A549 (cell line): ENCODE data around the gene PDZD2. TPM values are rescaled to one million over a fixed set of nuclear protein-coding genes. Genes with fewer than 3 reads are reported as not detected.

Source experiments
- ATAC-seq, 2 experiments: fragments of 200-7000 bp in 1 of 2; fragments of >200 bp in 1 of 2; cut with Nextera tagmentation in 1 of 2; cut with Tn5 transposase in 1 of 2; 3 replicates each; pipeline versions ENCODE4 v1.8.0 to v1.9.1; 2018 to 2020; ENCODE audit warnings: mild to moderate bottlenecking in 1 of 2, moderate library complexity in 1 of 2
- CTCF ChIA-PET: fragments of 300-600 bp; sonication (Branson Sonifier 250); formaldehyde crosslinking; extraction: SDS; loops from one replicate; lab custom pipeline; 2021; ENCODE audit warnings: antibody characterized with exemption, inconsistent platforms; lab: Yijun Ruan, JAX
- POLR2A ChIA-PET: fragments of 350-600 bp; formaldehyde crosslinking; extraction: SDS; loops from one replicate; lab custom pipeline; 2021; ENCODE audit warnings: antibody characterized with exemption, inconsistent platforms; lab: Yijun Ruan, JAX
- DNase-seq, 2 experiments: peaks; one replicate each; pipeline versions ENCODE4 v3.0.0 to v3.0.0-alpha.2; 2011 to 2016; ENCODE audit warnings: low read depth in 1 of 2, low spot score in 1 of 2
- FAIRE-seq: peaks from 2 replicates; lab custom pipeline; 2011; peaks lifted over from hg19 to GRCh38; lab: Jason Lieb, UNC
- H3K27ac ChIP-seq, 2 experiments: fragments of >200 bp; sonication (Bioruptor Twin); formaldehyde crosslinking; 3 replicates each; pipeline ENCODE4 v1.5.1; 2016 to 2017
- H3K4me1 ChIP-seq: fragments of >200 bp; sonication (Bioruptor Twin); formaldehyde crosslinking; 3 replicates; pipeline ENCODE4 v1.6.1; 2016
- H3K4me2 ChIP-seq: fragments of >200 bp; sonication (Bioruptor Twin); formaldehyde crosslinking; 3 replicates; pipeline ENCODE4 v1.6.1; 2016
- H3K4me3 ChIP-seq: fragments of >200 bp; sonication (Bioruptor Twin); formaldehyde crosslinking; 3 replicates; pipeline ENCODE4 v1.5.1; 2016
- H3K9me3 ChIP-seq: fragments of >200 bp; sonication (Bioruptor Twin); formaldehyde crosslinking; 3 replicates; pipeline ENCODE4 v1.6.1; 2016
- ATOH8 ChIP-seq: fragments of 250-450 bp; sonication (Bioruptor Pico); IDR thresholded peaks from 2 replicates; pipeline ENCODE4 v1.5.0; 2020; ENCODE audit warnings: low read depth, mild to moderate bottlenecking, moderate library complexity
- CBX2 ChIP-seq: fragments of 200-600 bp; sonication (generic); IDR thresholded peaks from 2 replicates; pipeline ENCODE4 v1.6.1; 2016; ENCODE audit warnings: low read depth, mild to moderate bottlenecking, borderline replicate concordance
- CEBPB ChIP-seq, 2 experiments: fragments of >200 bp in 1 of 2; sonication (Bioruptor Twin) in 1 of 2; formaldehyde crosslinking in 1 of 2; IDR thresholded peaks; 2 replicates each; pipeline ENCODE4 v1.6.1; 2012 to 2016
- CHD4 ChIP-seq: fragments of 200-600 bp; sonication (generic); IDR thresholded peaks from 2 replicates; pipeline ENCODE4 v1.6.1; 2016; ENCODE audit warnings: antibody characterized with exemption, mild to moderate bottlenecking, borderline replicate concordance
- CTCF ChIP-seq: fragments of >200 bp; sonication (Bioruptor Twin); formaldehyde crosslinking; IDR thresholded peaks from 3 replicates; pipeline ENCODE4 v1.5.1; 2016
- EHF ChIP-seq: fragments of 250-450 bp; sonication (Bioruptor Pico); IDR thresholded peaks from 2 replicates; pipeline ENCODE4 v1.5.0; 2020; ENCODE audit warnings: mild to moderate bottlenecking
- ELK1 ChIP-seq: fragments of 150-350 bp; IDR thresholded peaks from 2 replicates; pipeline ENCODE4 v1.6.1; 2014; ENCODE audit warnings: low read depth, mild to moderate bottlenecking, low read length
- EP300 ChIP-seq, 2 experiments: fragments of >200 bp; sonication (Bioruptor Twin); formaldehyde crosslinking; IDR thresholded peaks; 2 replicates in 1 of 2; 3 replicates in 1 of 2; pipeline ENCODE4 v1.6.1; 2016 to 2017
- FOSL2 ChIP-seq, 2 experiments: fragments of 450-650 bp in 1 of 2; fragments of >200 bp in 1 of 2; sonication (Bioruptor Twin) in 1 of 2; formaldehyde crosslinking; IDR thresholded peaks; 2 replicates each; pipeline versions ENCODE4 v1.5.0 to v1.6.1; 2016 to 2020; ENCODE audit warnings: mild to moderate bottlenecking in 1 of 2, moderate library complexity in 1 of 2
- HDAC2 ChIP-seq: fragments of 200-600 bp; sonication (generic); IDR thresholded peaks from 2 replicates; pipeline ENCODE4 v1.6.1; 2016
- HOXB13 ChIP-seq: fragments of 250-450 bp; sonication (Bioruptor Pico); IDR thresholded peaks from 2 replicates; pipeline ENCODE4 v1.5.0; 2020; ENCODE audit warnings: low read depth, mild to moderate bottlenecking, moderate library complexity
- JUNB ChIP-seq: fragments of >200 bp; sonication (Bioruptor Twin); formaldehyde crosslinking; IDR thresholded peaks from 2 replicates; pipeline ENCODE4 v1.6.1; 2016
- MYC ChIP-seq: IDR thresholded peaks from 2 replicates; pipeline ENCODE4 v1.6.1; 2012; ENCODE audit warnings: mild to moderate bottlenecking, inconsistent platforms, low read length, improper control_type of control experiment, borderline replicate concordance
- NFE2L2 ChIP-seq: fragments of 150-350 bp; conservative IDR thresholded peaks from 2 replicates; pipeline ENCODE4 v1.6.1; 2014; ENCODE audit warnings: low read length
- RAD21 ChIP-seq, 2 experiments: fragments of >200 bp in 1 of 2; sonication (Bioruptor Twin) in 1 of 2; formaldehyde crosslinking in 1 of 2; IDR thresholded peaks in 1 of 2; conservative IDR thresholded peaks in 1 of 2; 2 replicates in 1 of 2; 3 replicates in 1 of 2; pipeline ENCODE4 v1.6.1; 2012 to 2018; ENCODE audit warnings: inconsistent platforms in 1 of 2
- RARB ChIP-seq: fragments of 250-450 bp; sonication (Bioruptor Pico); IDR thresholded peaks from 2 replicates; pipeline ENCODE4 v1.8.0; 2021; ENCODE audit warnings: mild to moderate bottlenecking, moderate library complexity
- TFCP2L1 ChIP-seq: fragments of 250-450 bp; sonication (Bioruptor Pico); IDR thresholded peaks from 2 replicates; pipeline ENCODE4 v1.5.0; 2021; ENCODE audit warnings: mild to moderate bottlenecking
- USF2 ChIP-seq: fragments of 450-650 bp; IDR thresholded peaks from 2 replicates; pipeline ENCODE4 v1.6.1; 2014; ENCODE audit warnings: antibody characterized with exemption
- ZC3H11A ChIP-seq: fragments of 450-650 bp; IDR thresholded peaks from 2 replicates; pipeline ENCODE4 v1.6.1; 2014; ENCODE audit warnings: antibody characterized with exemption, mild to moderate bottlenecking
- ZNF302 ChIP-seq: fragments of 250-450 bp; sonication (Bioruptor Pico); IDR thresholded peaks from 2 replicates; pipeline ENCODE4 v1.9.0; 2021; ENCODE audit warnings: inconsistent platforms, mild to moderate bottlenecking, moderate library complexity
- WGBS: methylation state at CpG from one replicate; pipeline ENCODE4 v1.1.6; 2017; ENCODE audit errors: missing lambda C conversion rate; 5-methylcytosine and 5-hydroxymethylcytosine counted together
- polyA plus RNA-seq, 4 experiments: library from polyadenylated mRNA; depleted of rRNA in 3 of 4; stranded (reverse); fragments of >200 nt; fragmentation: RNase III in 1 of 4; extraction: RNeasy Plus Mini Kit Qiagen cat#74134 plus additional on column Dnase treatment in 1 of 4; gene quantifications; 2 replicates in 3 of 4; 3 replicates in 1 of 4; pipeline ENCODE4 v1.2.3, GENCODE V29; 2011 to 2017

Gene PDZD2
- polyA plus RNA-seq, 2 of the 4 experiments (the other 2 are of a cell fraction) = 0.06 to 0.09 TPM

DNA sequence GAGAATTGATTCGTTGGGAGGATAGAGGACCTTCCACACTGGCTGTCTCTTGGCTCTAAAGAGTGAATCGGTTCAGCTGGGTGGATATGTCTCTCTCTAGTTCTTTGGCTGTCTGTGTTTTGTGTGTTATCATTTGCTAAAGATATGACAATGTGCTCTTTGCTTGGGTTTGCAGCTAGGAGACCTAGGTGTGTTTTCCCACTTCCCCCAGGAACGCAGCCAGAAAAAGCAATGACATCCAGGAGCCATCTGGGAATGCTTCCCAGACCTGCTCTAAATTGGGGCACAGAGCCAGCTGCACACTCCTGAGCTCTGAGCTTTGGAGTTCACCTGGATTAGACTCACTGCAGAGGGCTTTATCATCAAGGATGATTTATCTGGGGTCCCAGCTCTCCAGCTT is 12.8 kb upstream of the PDZD2 start:
- FAIRE-seq = no peak
- WGBS = 9% methylated on average over 3 of the region's 3 CpGs
- ChIA-PET POLR2A (no interaction called here), CTCF (interaction anchor here (3.8 kb wide), 1 partner anchor 12 kb away, joined by 16 read pairs; the partner anchor contains the start of gene PDZD2)
- Histone ChIP-seq H3K4me1 (no peaks in the 10 kb centered on the region), H3K9me3 (no peaks in the 10 kb centered on the region), H3K4me3 (no peak overlapping the region), H3K27ac (no peak overlapping the region), H3K4me2 (no peak overlapping the region)
- ATAC-seq = no peak
- no peak for DNase-seq
- TF ChIP-seq MYC (no peak), CTCF (no peak)
- TF ChIP-seq, all 56 proteins: peak for 0

GRCh38 chr5:31626604-31627234 is 12.2 kb upstream of the PDZD2 start:
- Histone ChIP-seq H3K9me3 (no peaks in the 10 kb centered on the region), H3K4me2 (no peak overlapping the region), H3K4me3 (no peak overlapping the region), H3K27ac (no peak overlapping the region), H3K4me1 (no peaks in the 10 kb centered on the region)
- FAIRE-seq (no peak), ATAC-seq (no peak), DNase-seq (no peak)
- no peak for TF ChIP-seq HOXB13 (CRISPR knock-in tag)
- no peak for TF ChIP-seq ZNF302 (CRISPR knock-in tag)
- no peak for TF ChIP-seq HDAC2
- no peak for TF ChIP-seq NFE2L2
- TF ChIP-seq TFCP2L1 = no peak
- no peak for TF ChIP-seq RARB (CRISPR knock-in tag)
- no peak for TF ChIP-seq FOSL2 (IDR thresholded peaks at IDR 0.05)
- TF ChIP-seq FOSL2 (CRISPR knock-in tag; IDR thresholded peaks at IDR 0.05) = no peak
- no peak for TF ChIP-seq ZC3H11A
- no peak for TF ChIP-seq CHD4
- TF ChIP-seq RAD21 (conservative IDR thresholded peaks at IDR 0.05 in 1 of 2, IDR thresholded peaks at IDR 0.05 in 1 of 2) = no peak
- no peak for TF ChIP-seq EHF (CRISPR knock-in tag)
- TF ChIP-seq CEBPB (IDR thresholded peaks at IDR 0.05) = no peak
- no peak for TF ChIP-seq ELK1
- TF ChIP-seq EP300 (IDR thresholded peaks at IDR 0.05) = no peak
- TF ChIP-seq ATOH8 = no peak
- no peak for TF ChIP-seq JUNB
- no peak for TF ChIP-seq CBX2
- TF ChIP-seq USF2 = no peak
- 31% methylated on average over 11 of the region's 11 CpGs for WGBS
- POLR2A ChIA-PET = no interaction called here
- CTCF ChIA-PET = interaction anchor here (3.8 kb wide), 1 partner anchor 12 kb away, joined by 16 read pairs; the partner anchor contains the start of gene PDZD2
